ENCODE results near the gene PSPH.

- TF ChIP-seq CTCF (IDR thresholded peaks at IDR 0.05) (no peak), POLR2A (IDR thresholded peaks at IDR 0.05) (no peak), POLR2AphosphoS5 (IDR thresholded peaks at IDR 0.05) (no peak)
These were observed 40.3 kb upstream of the PSPH start for GRCh38 chr7:56091591-56091990.
